ENCODE results near the gene NRXN3.

DNA sequence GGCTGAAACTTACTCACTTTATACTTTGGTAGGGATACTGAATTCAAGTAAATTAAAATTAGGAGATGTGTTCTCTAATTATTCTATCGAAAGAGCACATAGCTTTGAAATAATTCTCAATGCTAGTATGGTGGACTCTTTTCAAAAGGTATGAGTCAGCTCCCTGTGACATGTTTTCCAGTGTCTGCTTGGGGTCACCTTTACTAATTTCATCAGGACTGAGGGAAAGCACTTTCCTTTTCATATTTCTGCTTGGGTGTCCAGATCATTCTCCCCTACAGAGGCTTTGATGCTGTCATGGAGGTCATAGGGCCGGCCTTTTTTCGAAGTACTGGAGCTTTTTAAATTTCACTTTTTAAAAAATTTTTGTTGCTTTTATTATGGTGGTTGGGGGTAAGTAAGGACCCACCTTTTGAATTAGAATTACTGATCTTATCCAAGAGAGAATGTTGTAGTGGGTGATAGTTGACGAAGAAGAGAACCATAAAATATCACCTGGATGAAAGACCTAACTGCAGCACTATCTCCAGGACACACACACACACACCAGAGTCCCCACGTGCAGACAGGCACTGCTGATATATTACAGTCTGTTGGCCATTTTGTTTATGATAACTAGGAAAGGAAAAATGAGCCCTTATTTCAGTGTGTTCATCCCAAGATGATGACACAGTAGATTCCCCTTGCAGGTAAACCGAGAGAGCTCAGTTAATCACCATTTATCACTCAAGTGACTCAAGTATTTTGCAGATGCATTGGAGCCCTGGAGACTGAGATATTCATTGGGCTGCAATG lies 1482.5 kb downstream of the NRXN3 start:
- TF ChIP-seq GATA2 (IDR thresholded peaks at IDR 0.05; ENCODE audit: low read depth, low read length), result no peak
- TF ChIP-seq GATA3 (IDR thresholded peaks at IDR 0.05; ENCODE audit: low read depth, low read length), result no peak

Measured in SH-SY5Y (cell line).